HG03469 (cell line): Measurements from ENCODE around the gene H2BK1.

ENCODE experiments used
- ATAC-seq: cut with Tn5 transposase; IDR thresholded peaks from one replicate; pipeline ENCODE4 v1.9.1; 2021; ENCODE audit warnings: mild to moderate bottlenecking, moderate library complexity, moderate number of reproducible peaks; ENCODE audit not compliant: unreplicated experiment

Gene H2BK1

GRCh38 chr7:151179946-151180345 is 30.3 kb downstream of the H2BK1 start:
- ATAC-seq: no peak

GRCh38 chr7:151179287-151179860 is 30.9 kb downstream of the H2BK1 start:
- ATAC-seq: no peak

GRCh38 chr7:151178831-151179230 is 31.5 kb downstream of the H2BK1 start:
- ATAC-seq: no peak

DNA sequence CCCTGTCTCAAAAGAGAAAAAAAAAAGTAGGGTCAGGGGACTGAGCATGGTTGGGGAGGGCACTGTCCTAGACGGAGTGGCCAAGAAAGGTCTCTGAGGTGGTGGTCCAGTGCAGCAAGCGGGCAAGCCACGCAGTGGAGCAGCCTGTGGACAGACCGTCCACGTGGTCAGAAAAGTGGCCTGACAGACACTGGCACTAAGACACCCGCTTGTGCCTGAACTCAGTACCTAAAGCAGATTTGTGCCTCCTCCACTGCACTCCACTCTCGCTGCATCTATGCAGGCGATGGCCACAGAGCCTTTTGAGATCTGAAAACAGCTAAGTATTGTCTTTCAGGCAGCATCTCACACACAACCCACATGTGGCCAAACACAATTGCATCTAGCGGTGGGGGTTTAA is 32.1 kb downstream of the H2BK1 start:
- ATAC-seq: no peak

GRCh38 chr7:151177310-151177709 is 33.0 kb downstream of the H2BK1 start:
- no peak for ATAC-seq

- no peak for ATAC-seq
These were observed 33.9 kb downstream of the H2BK1 start for GRCh38 chr7:151176401-151176800.

DNA sequence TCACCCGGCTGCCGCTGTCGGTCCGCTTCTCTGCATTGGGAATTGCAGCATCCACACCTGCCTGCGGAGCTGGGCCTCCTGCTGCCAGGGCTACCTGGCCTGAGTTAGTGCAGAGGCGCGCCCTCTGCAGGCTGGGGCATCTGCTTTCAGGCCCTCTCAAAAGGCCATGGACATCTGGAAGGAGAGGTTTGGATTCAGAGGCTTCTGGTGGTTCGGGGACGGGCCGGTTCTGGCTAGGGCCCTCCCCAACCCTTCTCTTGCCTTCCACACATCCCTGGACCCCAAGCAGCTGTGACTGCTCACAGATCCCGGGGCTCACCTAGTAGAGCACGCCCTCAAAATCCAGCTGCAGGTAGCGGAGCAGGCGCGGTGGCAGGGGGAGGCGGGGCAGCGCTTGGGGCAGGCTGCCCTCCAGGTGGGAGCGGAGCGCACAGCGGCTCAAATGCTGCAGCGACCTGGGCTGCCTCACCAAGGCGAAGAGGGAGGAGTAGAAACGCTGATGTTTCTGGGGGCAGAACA is 34.4 kb downstream of the H2BK1 start:
- ATAC-seq: no peak

GRCh38 chr7:151175047-151175792 is 35.1 kb downstream of the H2BK1 start:
- no peak for ATAC-seq

DNA sequence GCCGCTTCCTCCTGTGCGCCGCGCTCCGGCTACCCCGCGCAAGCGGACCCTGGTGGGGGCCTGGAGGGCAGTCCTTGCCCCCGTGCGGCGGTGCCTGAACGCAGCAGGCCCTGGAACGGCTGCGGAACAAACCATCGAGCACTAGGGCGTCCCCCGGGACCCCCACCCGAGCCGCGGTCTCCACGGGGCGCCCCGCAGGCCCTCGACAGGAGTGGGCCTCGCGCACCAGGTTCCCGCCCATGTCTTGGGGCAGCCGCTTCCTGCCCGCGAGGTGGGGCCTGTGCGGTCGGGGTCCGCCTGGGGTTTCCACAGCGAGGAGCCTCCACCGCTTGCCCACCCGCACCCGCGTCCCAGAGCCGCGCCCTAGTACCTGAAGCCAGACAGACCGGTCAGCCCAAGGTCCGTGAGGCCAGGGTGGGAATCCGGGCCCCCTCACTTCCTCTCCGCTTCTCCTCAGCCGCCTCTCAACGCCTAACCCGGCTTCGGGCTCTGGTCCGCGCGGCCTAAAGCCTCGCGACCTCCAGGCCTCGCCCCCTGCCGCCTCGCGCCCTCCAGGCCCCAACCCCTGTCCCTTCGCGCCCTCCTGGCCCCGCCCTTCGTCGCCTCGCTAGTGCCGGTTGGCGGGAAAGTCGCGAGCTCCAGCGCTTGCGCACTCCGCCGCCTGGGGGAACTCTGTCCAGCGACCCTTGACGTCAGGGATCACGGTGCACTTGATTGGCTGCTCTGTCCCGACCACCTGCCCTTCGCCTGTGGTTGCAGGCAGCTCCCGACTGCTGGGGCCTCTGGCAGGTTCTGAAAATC is 35.8 kb downstream of the H2BK1 start:
- ATAC-seq: no peak

- ATAC-seq: no peak
These were observed 36.7 kb downstream of the H2BK1 start for GRCh38 chr7:151173386-151174245.

DNA sequence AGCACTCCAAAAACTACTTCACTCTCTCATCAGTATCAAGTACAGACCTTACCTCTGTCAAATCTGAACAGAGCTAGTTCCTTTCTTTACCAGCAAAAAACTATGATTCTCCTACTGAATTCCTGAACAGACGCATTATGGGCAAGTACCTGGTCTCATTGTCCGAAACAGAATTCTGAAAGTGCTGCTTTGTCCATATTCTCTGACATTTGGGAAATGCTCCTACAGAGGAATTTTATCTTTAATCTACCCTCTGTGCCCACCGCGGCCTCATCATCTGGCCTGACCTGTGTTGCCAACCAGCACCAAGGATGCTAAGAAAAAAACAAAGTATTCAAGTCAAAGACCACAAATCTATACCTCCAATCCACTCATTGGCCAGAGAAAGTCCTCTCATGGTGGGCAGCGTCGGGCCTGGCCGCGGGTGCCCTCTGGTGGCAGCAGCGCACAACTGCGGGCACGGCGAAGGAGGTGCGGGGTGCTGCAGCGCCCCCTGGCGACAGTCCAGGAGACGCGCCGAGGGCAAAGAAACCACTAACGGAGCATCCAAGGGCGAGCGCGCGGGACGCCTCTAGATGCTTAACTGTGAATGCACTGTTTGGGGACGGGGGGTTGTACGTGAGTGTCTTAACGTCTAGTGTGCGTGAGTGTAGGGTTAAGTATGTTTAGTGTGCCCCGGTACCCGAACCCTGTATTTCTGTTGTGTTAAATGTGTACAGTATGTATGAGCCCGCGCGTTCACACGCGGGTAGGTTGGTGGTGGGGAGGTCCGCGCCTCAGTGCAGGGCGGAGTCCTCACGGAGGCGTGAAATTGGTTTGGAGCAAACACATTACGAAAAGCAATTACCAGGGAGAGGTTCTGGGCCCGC is 37.8 kb downstream of the H2BK1 start:
- no peak for ATAC-seq

GRCh38 chr7:151168787-151169162 is 41.5 kb downstream of the H2BK1 start:
- ATAC-seq: no peak

GRCh38 chr7:151168003-151168786 is 42.1 kb downstream of the H2BK1 start:
- no peak for ATAC-seq

GRCh38 chr7:151167197-151167961 is 42.9 kb downstream of the H2BK1 start, which contains the start of gene GBX1:
Gene GBX1, minus strand, starts transcription at chr7:151167694. Its CDS starts 146 bp downstream, at chr7:151167548.
- ATAC-seq: no peak

DNA sequence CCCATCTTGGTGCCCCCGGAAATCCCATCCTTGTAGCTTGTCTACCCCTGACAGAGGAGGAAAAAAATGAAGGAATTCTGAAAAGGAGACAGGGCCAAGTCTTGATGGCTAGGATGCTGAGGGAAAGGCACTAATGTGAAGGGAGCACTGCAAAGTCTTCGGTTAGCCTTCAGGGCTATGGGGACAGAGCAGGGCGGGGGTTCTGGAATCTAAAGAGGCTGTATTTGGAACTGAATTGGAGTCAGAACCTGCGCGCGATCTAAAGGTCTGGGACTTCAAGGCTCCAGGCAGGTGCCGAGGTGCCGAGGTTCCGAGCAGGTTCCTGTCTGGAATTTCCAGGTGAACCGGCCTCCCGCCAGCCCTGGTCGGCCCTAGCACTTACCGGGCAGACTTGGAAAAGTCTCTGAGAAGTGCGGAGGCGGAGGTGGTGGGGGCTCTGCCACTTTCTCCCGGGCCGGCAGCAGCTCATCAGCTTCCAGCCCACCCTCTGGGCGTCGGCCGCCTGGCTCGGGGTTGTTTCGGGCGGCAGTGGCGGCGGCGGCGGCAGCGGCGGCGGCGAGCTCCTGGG is 43.6 kb downstream of the H2BK1 start:
- no peak for ATAC-seq

GRCh38 chr7:151161757-151162156 is 48.5 kb downstream of the H2BK1 start:
- ATAC-seq: no peak
